Measurements from ENCODE around the gene CBARP.

GRCh38 chr19:1199531-1199930, 38.3 kb downstream of the CBARP start:
- TF ChIP-seq CTCF (conservative IDR thresholded peaks at IDR 0.05; ENCODE audit: low read length), result no peak
- no peak for TF ChIP-seq EZH2phosphoT487 (IDR thresholded peaks at IDR 0.05; ENCODE audit: borderline replicate concordance, low read depth, low read length)

Measured in OCI-LY7 (cell line).